ENCODE results near the gene TMEM181. TPM values are rescaled to one million over a fixed set of nuclear protein-coding genes. Genes with fewer than 3 reads are reported as not detected.

TMEM181 gene
- total and polyA plus RNA-seq, 2 of the 13 experiments (the other 11 are each of a cell fraction or from before 2014, with no cell fraction given): 59.1 to 108 TPM

GRCh38 chr6:158536891-158537798 is 22.7 kb upstream of the TMEM181 start (continued):
- peak; percentile 7; the same call in 1 of the 2 replicates for TF ChIP-seq CTCF (CRISPR knock-in tag; IDR thresholded peaks at IDR 0.05)
- TF ChIP-seq ZNF652 (CRISPR knock-in tag; IDR thresholded peaks at IDR 0.05; ENCODE audit: borderline replicate concordance, low read depth): no peak
- no peak for TF ChIP-seq SNAI1 (CRISPR knock-in tag; IDR thresholded peaks at IDR 0.05; ENCODE audit: borderline replicate concordance)
- peak; percentile 61 for TF ChIP-seq BORCS8-MEF2B (CRISPR knock-in tag; IDR thresholded peaks at IDR 0.05)
- 0 out of 2 replicates have a peak, but pooled peaks have one; percentile 36 for TF ChIP-seq REXO4 (CRISPR knock-in tag; IDR thresholded peaks at IDR 0.05; ENCODE audit: borderline replicate concordance)
- no peak for TF ChIP-seq YEATS2 (CRISPR knock-in tag; IDR thresholded peaks at IDR 0.05; ENCODE audit: borderline replicate concordance)
- TF ChIP-seq ZSCAN20 (CRISPR knock-in tag; IDR thresholded peaks at IDR 0.05; ENCODE audit: borderline replicate concordance): peak; percentile 81; the same call in 1 of the 2 replicates
- peak; percentile 45; the same call in 1 of the 2 replicates for TF ChIP-seq HBP1 (CRISPR knock-in tag; IDR thresholded peaks at IDR 0.05; ENCODE audit: low read depth)
- TF ChIP-seq CC2D1A (CRISPR knock-in tag; IDR thresholded peaks at IDR 0.05): no peak
- no peak for TF ChIP-seq NFE2 (CRISPR knock-in tag; IDR thresholded peaks at IDR 0.05)
- TF ChIP-seq TBL1XR1 (IDR thresholded peaks at IDR 0.05; ENCODE audit: borderline replicate concordance, low read length, partially characterized antibody): no peak
- no peak for TF ChIP-seq ATAD3A (CRISPR knock-in tag; IDR thresholded peaks at IDR 0.05)
- peak; percentile 76 for TF ChIP-seq ZNF563 (CRISPR knock-in tag; IDR thresholded peaks at IDR 0.05)
- TF ChIP-seq ZNF205 (CRISPR knock-in tag; IDR thresholded peaks at IDR 0.05): 0 out of 2 replicates have a peak, but pooled peaks have one; percentile 15
- TF ChIP-seq SMAD9 (CRISPR knock-in tag; IDR thresholded peaks at IDR 0.05): no peak
- peak; percentile 41; the same call in 1 of the 2 replicates for TF ChIP-seq ZNF710 (CRISPR knock-in tag; IDR thresholded peaks at IDR 0.05; ENCODE audit: borderline replicate concordance)
- 0 out of 2 replicates have a peak, but pooled peaks have one; percentile 58 for TF ChIP-seq ZNF329 (CRISPR knock-in tag; IDR thresholded peaks at IDR 0.05; ENCODE audit: low read depth)
- peak; percentile 32; the same call in 1 of the 2 replicates for TF ChIP-seq FOXP4 (CRISPR knock-in tag; IDR thresholded peaks at IDR 0.05)
- no peak for TF ChIP-seq ZNF772 (CRISPR knock-in tag; IDR thresholded peaks at IDR 0.05)
- TF ChIP-seq FOXO1 (CRISPR knock-in tag; IDR thresholded peaks at IDR 0.05): peak; percentile 19; the same call in 1 of the 2 replicates
- peak; percentile 87 for TF ChIP-seq SAFB2 (CRISPR knock-in tag; IDR thresholded peaks at IDR 0.05; ENCODE audit: borderline replicate concordance, low read depth)
- 0 out of 2 replicates have a peak, but pooled peaks have one; percentile 5 for TF ChIP-seq SMAD3 (CRISPR knock-in tag; IDR thresholded peaks at IDR 0.05)

Measured in HepG2 (cell line).